ENCODE results near the gene CHRNB2.

Gene CHRNB2

DNA sequence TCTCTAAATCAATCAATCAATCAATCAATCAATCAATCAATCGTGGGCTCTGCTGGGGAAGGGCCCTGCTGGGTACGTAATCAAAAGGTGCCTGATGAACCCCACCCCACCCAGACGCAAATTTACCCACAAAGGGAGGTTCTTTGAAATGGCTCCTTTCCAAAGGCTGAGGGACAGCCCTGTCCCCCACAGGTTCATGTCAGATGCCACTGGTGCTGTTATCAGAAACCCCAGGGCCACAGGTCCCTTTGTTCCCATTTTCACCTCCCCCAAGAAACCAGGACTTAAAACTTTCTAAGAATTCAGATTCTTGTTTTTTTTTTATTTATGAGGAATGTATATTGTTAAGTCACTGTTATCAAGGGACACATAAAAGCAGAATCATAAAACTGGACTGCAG is 14.2 kb downstream of the CHRNB2 start:
- no peak for DNase-seq (ENCODE audit: low spot score)

DNA sequence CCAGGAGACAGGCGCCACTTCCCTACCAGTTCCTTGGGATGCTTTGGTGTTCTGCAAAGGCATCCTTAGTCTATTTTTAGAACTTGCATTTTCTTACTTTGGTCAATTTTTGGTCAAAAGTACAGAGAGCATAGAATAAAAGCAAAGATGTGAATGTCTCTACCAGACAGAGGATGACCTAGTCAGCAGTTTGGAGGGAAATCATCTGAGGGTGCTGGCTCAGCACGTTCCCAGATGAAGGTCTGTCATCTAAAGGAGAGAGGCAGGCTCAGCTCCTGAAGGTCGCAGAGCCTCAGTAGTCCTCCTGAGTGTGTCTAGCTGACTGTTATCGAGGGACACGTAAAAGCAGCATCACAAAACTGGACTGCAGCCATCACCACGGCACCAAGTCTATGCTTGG is 15.3 kb downstream of the CHRNB2 start:
- DNase-seq (ENCODE audit: low spot score) = no peak

DNA sequence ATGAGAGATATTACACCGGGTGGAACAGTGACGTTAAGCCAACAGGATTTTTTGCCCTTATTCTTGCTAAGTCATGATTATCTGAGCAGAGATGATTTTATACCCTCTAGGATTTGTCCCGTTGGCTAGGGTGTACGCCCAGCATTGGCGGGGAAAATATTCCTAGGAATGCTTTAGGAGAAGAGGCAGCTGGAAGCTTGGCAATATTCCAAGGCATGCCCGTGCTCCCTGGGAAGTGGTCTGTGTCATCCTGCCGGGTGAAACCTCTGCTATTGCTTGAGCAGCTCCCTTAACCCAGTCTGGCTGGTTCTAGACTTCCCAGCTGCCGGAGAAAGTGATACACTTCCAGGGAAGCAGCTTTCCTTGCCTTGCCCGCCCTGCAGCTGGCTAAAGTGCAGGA is 16.2 kb downstream of the CHRNB2 start:
- DNase-seq (ENCODE audit: low spot score) = no peak

GRCh38 chr1:154584267-154584994 is 16.9 kb downstream of the CHRNB2 start:
- DNase-seq (ENCODE audit: low spot score) = no peak

DNA sequence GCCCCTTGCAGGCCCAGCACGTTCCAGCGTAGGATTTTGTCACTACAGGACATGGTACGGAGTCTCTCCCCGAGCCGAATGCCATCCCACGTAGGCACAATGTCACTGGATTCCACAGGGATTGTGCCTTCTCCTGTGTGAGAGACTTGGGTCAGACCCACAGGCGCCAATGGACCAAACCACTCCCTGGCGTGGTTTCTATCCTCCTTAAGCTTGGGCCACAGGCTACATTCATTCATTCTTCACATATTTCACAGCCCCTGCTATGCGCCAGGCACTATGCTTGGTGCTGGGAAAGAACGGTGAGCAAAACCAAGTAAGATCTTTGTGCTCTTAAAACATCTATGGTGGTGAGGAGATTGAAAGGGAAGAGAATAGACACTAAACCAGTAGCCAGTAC is 18.7 kb downstream of the CHRNB2 start:
- no peak for DNase-seq (ENCODE audit: low spot score)

DNA sequence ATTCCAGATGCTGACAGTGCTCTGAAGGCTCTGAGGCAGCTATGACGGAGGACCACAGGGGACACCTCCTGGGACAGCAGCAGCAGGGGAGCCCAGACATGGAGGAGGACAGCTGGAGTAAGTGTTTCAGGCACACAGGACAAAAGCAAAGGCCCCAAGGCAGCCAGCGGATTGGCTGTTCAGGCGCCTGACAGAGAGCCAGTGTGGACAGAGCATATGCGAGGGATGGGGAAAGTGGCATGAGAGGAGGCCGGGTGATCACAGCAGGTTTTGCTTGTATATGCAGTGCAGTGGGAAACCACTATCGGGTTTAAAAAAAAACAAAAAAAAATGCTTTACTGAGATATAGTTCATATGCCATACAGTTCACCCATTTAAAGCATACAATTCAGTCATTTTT is 19.1 kb downstream of the CHRNB2 start:
- DNase-seq (ENCODE audit: low spot score) = no peak

- no peak for DNase-seq (ENCODE audit: low spot score)
Observed at GRCh38 chr1:154589780-154590179, 22.2 kb downstream of the CHRNB2 start.

DNA sequence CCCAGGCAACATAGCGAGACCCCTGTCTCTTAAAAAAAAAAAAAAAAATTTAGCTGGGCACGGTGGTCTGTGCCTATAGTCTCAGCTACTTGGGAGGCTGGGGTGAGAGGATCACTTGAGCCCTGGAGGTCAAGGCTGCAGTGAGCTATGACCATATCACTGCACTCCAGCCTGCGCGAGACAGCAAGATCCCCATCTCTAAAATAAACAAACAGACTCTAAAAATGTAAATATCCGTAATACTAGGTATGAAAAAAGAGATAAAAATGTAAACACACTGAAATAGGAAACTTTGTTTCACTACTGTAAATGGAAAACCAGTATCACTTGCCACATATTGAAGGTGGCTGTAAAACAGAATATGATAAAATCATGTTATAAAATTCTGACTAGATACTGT is 23.2 kb downstream of the CHRNB2 start:
- DNase-seq (ENCODE audit: low spot score) = no peak

- DNase-seq (ENCODE audit: low spot score) = no peak
Observed at GRCh38 chr1:154591206-154591605, 23.6 kb downstream of the CHRNB2 start.

- no peak for DNase-seq (ENCODE audit: low spot score)
Observed at GRCh38 chr1:154593390-154593789, 25.8 kb downstream of the CHRNB2 start.

DNA sequence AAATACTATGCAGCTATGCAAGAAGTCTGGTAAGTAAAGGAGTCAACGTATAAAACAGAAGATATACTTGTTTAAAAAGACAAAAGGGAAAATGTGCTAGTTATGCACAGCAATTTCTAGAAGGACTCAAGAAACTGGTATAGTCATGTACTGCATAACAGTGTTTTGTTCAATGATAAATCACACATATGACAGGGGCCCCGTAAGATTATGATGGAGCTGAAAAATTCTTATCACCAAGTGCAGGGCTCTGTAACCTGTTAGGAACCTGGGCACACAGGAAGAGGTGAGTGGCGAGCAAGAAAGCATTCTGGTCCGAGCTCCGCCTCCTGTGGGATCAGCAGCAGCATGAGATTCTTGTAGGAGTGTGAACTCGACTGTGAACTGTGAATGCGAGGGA is 27.2 kb downstream of the CHRNB2 start:
- DNase-seq (ENCODE audit: low spot score) = no peak

DNA sequence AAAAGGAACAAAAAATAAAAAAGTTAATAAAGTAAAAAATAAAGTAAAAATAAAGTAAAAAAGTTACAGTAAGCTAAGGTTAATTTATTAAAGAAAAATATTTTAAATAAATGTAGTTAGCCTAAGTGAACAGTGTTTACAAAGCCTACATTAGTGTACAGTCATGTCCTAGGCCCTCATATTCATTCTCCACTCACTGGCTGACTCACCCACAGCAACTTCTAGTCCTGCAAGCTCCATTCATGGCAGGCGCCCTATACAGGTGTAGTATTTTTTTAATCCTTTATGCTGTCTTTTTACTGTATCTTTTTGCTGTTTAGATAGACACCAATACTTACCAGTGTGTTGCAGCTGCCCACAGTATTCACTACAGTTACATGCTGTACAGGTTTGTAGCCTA is 28.0 kb downstream of the CHRNB2 start:
- no peak for DNase-seq (ENCODE audit: low spot score)

GRCh38 chr1:154598871-154599635 is 31.5 kb downstream of the CHRNB2 start:
- no peak for DNase-seq (ENCODE audit: low spot score)

DNA sequence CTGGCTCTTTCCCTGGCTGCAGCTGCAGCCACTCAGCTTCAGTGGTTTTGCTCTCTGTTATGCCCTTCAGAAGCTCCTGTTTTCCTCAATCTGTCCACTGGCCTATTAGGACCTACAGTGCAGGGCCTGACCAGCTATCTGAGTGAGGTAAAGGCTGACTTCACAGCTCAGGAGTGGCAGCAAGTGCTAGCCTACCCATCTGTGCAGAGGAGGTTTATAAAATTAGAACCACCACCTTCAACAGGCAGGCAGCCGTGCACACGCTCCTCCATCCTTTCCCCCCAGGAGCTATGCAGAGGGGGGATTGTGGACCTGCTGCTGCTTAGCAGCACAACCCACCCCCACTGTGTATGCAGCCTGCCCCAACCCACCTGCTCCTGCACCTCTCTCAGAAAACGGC is 32.1 kb downstream of the CHRNB2 start:
- DNase-seq (ENCODE audit: low spot score) = no peak

GRCh38 chr1:154603317-154603716 is 35.7 kb downstream of the CHRNB2 start:
- DNase-seq (ENCODE audit: low spot score) = no peak

DNA sequence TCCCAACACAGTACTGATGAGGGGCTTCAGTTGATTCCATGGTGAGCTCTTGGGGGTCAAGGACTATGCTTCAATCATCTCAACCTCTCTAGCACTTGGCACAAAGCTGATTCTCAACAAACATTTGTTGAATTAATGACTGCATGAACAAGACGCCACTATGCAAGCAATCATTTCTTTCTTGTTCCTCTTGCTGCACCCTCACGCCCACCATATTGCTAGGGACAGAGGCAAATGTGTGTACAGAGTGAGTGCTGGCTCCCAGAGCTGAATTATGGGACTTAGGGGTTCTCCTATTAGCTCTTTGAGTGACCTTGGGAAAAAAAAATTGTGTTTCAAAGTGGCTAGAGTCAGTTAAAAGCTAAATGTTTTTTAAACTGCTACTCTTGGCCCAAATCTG is 38.0 kb downstream of the CHRNB2 start:
- DNase-seq (ENCODE audit: low spot score) = no peak

DNA sequence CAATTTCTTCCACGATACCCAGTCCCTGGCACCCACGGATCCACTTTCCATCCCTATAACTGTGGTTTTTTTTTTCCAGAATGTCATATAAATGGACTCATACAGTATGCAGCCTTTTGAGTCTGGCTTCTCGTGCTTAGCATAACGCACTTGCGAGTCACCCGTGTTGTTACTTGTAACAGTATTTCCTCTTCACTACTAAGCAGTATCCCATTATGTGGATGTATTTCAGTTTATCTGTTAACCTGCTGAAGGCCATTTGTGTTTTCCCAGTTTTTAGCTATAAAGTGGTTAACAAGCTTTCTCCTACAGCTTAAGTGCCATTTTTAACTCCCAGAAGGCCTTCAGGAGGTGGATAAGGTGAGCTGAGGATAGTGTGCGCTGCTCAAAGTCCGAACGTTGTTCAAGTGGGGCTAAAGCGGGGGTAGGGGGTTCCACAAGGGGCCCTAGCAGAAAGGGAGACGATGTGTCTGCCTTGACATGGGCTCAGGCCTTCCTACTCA is 39.6 kb downstream of the CHRNB2 start:
- DNase-seq (ENCODE audit: low spot score) = peak; percentile 23

DNA sequence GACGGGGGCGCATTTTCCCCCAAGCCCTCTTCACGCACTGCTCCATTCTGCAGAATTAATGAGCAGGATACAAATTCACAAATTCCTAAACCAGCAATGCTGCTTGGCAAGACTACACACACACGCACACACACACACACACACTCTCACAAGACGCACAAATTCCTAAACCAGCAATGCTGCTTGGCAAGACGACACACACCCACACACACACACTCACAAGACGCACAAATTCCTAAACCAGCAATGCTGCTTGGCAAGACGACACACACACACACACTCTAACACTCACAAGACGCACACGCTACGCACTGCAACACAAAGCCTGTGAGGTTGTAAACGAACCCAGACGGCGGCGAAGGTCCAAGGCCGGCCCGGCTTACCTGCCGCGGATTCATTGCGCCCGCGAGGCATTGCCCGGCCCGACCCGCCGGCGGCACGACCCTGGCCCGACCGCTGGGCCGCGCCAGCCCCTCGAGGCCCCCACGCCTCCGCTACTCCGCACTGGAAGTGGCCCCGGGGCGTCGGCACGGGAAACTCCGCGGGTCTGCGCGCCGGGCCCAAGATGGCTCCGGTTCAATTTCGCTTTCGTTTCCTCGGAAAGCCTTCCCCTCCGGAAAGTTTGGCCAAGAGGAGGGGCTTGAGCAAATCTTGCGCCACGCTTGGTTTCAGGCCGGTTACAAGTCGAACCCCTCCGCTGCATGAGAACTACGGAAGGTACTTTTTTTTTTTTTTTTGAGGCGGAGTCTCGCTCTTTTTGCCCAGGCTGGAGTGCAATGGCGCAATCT is 40.2 kb downstream of the CHRNB2 start, which contains the start of gene ADAR:
Gene ADAR (minus strand): TSS at position 578 of the 788 bp plus-strand sequence. CDS start 180 bp downstream, at position 398.
- peak; percentile 79 for DNase-seq (ENCODE audit: low spot score)

DNA sequence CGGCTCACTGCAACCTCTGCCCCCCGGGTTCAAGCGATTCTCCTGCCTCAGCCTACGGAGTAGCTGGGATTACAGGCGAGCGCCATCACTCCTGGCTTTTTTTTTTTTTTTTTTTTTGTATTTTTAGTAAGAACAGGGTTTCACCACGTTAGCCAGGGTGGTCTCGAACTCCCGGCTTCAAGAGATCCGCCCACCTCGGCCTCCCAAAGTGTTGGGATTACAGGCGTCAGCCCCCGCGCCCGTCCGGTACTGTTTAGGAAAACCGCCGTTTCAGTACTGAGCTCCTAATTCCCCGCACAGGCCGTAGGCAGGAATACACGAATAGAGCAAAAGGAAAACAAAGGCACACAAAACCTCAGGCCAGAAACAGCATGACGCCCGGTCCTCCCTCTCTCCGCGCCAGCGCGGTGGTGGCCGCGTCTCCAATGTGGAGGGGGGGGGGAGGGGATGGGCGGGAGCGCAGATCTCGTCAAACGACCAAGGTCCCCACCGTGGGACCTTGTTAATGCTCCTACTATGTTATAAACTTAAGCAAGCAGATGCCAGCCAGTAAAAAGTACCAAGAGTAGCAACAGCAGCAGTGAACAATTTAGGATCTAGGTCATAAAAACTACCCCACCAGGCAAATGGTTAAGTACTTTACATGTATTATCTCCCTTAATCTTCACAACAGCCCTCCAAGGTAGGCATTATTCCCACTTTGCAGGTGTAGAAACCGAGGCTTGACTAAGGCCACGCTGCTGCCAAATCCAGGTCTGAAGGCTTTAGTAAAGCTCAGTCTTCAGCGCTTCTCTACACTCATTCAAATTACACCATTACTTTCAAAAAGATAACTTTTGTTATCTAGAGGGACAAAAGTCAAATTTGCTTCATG is 41.1 kb downstream of the CHRNB2 start:
- peak; percentile 52 for DNase-seq (ENCODE audit: low spot score)

DNA sequence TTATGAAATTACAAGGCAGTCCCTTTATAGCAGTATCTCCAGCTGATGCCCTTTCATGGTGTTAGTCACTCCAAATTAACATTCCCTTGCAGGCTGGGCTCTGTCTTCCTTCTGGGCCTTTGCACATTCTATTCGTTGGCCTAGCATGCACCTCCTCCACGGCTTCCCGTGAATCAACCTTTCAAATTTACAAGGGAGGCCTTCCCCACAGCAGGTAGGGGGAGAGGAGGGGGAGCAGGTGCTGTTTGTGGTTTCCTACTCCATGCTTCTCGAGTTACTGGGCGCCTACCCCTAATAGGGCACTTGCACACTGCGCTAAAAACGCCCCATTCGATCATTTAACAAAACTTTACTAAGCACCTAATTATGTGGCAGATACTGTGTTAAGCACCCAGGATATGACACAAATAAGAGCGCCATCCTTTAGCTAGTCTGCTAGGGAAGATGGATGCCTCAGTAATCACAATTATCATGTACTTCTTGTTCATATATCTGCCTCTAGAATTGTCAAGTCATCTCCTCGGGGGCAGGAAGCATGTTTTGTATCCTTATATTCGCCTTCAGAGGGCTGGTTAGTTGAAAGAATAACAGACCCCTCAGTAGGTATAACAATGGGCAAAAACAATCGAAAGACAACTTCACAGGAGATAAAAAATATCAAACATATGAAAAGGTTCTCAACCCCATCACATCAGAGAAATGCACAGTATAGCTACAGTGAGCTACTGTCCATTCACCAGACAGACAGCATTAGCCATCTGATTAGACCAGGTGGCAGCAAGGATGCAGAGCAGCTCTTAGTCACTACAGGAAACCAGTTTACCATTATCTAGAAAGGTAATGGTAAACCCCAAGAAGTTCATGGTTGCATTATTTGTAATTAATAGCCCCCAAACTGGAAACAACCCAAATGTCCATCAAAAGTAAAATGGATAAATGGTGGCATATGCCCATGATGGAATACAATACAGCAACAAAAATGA is 42.1 kb downstream of the CHRNB2 start:
- DNase-seq (ENCODE audit: low spot score) = no peak

Measured in HuH-7 (cell line).